Measurements from ENCODE around the gene P2RY14.
A peak's percentile ranks its signal among the peaks of the same experiment; 100 is the strongest.

Gene P2RY14

DNA sequence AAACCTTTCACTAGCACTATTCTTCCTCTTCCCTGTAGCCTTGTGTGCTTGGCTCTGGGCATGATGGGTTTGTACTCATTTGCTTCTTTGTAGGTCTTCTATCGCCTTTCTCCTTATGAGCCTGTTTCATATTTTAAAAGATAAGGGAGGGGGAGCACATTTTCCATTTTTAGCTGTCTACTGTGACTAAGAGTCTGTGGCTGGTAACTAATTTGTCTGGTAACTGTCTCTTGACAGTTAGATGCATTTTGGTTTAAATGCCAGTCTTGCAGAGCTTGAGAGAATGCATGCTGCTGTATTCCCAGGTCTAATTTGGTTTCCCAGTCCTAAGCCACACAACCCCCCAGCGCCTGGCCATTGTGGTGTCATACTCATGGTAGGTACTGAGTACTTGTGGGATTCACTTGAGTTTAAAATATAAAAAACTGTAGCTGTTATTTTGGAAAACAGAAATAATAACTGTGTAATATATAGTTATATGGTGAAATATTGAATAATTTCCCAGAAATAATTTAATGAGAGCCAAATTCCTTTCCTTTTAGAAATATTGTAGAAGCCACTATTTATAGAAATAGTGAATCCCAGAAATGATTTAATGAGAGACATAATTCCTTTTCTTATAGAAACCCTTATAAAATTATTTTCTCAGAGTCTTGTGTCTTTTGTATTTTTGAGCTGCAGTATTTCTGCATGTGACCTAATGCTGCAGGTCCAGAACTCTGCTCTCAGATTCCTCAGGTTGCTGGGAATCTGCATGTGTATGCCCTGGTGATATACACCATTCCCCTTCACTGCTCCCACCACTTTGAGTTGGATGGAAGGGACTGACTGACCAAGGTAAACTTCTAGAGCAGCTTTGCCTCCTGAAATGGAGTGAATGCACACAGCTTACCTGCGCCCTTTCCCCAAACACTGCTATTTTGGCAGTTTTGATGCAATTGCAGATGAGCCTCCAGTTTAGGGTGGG is 61.4 kb downstream of the P2RY14 start:
- DNase-seq (ENCODE audit: low spot score): peak; percentile 65

DNA sequence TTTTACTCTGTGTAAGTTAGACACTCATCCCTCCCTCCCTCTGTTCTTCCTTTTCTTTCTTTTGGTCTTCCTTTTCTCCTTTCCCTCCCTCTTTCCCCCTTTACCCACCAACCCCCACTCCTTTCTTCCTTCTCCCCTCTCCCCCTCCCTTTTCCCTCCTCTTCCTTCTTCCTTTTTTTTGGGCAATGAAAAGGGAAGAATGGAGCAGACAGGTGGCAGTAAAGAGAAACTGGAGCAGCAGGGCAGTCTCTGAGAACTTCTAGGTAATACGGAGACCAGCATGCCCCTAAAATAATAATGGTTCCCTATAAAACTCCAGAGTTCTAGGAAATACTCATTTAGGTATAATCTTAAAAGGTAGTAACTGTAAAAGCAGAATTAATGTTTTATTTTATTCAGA is 63.9 kb downstream of the P2RY14 start:
- DNase-seq (ENCODE audit: low spot score): no peak

DNA sequence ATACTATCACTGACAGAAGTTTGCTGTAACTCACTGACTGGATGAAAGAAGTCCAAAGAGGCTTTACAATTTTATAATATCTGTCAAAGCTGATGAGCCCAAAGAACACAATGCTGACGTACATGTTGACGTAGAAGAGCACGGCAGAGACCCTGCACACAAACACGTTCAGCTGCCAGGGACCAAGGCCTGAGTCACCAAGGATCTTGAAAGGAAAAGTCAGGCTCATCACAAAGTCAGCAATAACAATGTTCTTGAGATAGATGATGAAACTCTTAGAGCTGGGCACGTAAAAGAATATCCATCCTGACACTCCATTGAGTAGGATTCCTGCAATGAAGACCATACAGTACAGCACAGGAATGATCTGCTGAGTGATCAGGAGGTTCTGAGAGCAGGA is 64.5 kb downstream of the P2RY14 start:
- DNase-seq (ENCODE audit: low spot score): no peak

DNA sequence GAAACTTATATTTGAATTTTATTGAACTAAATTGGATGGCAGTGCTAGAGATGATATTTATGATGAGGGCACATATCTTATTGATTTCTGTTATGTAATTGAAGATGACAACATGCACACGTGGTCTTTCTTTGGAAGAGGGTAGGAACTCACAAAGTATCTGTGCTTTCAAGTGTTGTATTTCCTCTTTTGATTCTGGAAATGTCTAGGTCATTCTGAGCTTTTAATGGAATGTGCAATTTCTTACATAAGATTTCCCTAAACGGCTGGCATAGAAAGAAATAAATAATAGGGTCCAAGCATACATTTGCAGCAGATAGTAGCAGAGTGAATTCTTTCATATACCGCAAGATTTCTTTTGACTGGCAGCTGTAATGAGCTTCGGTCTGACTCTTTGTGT is 65.2 kb downstream of the P2RY14 start:
- DNase-seq (ENCODE audit: low spot score): no peak

DNA sequence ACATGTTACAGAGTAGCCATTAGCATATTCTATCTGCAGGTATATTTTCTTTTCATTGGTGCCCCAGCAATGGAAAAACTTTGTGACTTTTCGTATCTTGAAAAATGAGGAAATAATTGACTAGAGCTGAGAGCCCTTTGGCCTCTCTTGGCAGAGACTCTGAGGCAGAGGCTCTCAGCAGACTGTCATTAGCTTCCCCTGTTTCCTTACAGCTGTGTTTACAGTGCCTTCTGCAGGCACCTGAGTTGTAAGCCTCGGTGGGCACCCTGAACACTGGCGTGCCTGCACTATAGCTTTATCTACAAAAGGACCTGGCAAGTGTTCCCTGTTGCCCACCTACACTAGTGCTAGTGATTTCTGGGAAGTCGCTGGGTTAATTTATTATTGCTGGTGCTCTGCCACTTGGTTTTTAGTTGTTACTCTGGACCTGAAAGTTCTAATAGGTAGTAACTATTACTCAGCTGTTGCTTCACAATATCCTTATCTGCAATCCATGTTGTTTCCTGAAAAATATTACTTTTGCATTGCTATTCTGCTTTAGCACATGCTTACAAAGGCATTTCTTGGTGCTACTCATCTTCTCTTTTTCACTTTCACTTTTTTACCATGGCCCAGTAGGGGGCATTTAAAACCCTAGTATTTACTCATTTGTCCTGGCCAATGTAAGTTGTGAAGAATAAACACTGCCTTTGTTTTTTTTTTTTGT is 67.5 kb downstream of the P2RY14 start:
- no peak for DNase-seq (ENCODE audit: low spot score)

DNA sequence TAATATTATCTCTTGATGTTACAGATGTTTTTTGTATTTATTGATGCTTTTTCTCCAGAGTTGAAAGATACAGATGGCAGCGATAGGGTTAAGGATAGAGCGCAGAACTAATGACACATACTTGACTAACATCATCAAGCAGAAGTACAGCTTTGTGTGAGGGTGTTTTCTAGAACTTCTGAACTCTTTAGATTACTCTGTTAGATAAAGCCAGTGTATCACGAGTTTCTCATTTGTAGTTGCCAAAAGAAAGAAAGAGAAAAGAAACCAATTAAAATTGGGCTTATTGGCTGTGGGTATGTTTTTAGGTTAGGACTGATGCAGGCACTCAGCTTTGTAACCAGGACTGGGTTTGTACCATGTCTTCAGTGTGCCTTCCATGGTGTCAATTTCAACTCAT is 68.7 kb downstream of the P2RY14 start:
- DNase-seq (ENCODE audit: low spot score): no peak

DNA sequence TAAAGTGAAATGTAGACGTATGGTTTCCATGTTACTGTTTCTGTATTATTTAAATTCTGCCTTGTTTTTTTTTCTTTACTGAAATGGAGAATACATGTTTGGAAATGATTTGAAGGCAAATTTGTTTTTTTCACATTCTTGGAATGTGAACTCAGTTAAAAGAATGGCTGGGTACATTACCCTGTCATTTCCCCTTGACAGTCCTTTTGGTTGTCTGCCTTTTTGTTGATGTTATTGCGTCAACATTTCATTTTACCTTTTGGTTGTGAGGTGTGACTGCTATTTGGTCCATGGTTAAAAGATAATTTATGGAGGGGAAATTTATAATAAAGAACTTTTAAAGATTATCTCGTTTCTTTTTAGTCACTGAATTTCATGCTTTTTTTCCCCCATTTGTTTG is 72.1 kb downstream of the P2RY14 start:
- DNase-seq (ENCODE audit: low spot score): no peak

DNA sequence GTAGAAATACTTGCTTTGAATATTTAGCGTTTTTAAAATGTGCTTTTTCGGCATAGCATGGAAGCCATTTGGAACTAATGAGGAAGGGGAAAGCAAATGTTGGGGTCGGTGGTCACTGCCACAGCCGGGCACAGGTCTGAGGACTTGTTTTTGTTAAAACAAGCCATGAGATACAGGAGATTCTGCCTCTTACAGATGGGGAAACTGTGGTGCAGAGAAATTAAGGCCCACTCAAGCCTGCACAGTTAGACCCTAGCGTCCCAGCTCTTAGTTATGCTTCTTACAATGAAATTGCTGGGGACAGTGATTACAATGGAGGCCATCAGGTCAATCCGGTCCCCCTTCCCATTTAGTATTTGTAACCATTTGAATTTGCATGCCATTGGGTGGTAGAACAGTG is 72.9 kb downstream of the P2RY14 start:
- DNase-seq (ENCODE audit: low spot score): no peak

DNA sequence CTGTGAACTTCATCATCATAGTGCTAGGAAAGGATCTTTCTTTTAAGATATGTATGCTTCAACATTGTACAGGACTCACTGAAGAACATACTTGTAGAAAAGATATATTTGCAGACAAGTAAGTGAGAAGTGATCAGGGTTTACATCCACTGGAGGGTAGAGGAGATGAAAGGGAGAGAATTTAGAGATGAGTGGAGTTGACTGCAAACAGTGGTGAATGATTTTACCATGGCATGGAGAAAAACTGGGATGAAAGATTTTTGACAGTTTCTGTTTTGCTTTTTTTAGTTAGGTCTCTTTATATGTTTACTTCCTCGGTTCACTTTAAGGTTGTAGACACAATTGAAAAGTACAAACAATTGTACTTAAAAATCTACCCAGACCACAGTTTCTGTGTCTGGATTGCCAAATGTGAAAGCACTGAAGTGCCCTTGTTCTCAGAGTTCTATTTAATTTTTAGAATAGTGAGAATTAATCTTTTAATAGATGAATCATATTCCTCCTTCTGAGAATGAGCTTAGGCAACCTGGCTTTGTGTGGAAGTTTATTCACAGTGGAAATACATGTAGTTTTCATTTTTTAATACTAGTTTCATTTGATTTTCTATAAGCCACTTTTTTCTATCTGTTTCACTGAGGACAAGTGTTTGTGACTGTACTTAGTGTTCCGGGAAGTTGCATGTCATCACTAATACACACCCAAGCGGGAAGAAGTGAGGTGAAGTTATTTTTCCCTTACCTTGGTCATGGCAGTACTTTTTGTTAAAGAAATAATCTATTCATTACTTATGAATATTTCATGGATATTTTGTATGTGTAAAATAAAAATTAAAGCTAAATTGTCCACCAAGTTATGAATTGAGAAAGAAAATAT is 73.6 kb downstream of the P2RY14 start:
- no peak for DNase-seq (ENCODE audit: low spot score)

DNA sequence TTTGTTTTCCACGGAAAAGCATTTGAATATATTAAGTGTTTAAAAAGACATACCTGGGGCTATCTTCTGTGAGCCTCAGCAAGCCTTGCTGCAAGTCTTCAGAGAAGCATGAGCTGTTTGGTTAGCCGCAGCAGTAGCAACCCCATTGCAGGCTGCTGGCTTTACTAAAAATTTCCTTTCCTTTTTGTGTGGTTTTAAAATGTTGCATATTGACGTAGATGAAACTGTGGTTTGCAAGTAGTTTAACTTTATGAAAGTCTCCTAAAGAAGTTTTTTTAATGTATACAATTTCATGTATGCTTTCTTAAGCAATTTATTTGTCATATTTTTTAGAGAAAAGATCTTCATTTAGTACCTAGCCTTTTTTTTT is 75.3 kb downstream of the P2RY14 start, which contains the start of gene GPR171:
Gene GPR171, minus strand, starts transcription at position 166 of the 370 bp plus-strand sequence. CDS start 3,830 bp downstream, outside the sequence.
- DNase-seq (ENCODE audit: low spot score): no peak

DNA sequence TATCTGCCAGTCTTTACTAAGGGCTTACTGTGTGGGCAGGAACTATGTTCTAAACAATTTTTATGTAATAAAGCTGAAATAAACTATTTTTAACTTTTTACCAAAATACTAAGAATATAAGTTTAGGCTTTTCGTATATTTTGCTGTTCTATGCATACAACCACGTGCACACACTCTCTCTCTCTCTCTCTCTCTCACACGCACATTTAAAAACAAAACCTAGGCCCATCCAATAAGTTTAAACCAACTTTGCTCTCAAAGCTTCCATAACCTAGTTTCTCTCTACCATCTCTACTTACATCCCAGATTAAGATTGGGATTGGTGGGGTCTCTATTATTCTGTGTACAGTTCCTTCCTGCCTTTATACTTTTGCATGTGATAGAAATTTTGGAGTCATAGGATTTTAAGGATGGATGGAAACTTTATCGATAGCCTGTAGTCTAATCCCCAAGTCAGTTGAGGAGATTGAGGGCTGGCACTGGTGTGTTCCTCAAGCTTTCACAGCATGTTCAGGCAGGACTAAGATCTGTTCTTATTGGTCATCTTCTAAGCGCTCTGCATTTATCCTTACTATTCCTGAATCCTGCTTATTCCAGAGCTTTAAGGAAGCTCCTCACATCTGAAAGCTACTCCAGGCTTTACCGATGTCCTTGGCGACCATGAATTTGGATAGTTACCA is 77.2 kb downstream of the P2RY14 start:
- DNase-seq (ENCODE audit: low spot score): no peak

DNA sequence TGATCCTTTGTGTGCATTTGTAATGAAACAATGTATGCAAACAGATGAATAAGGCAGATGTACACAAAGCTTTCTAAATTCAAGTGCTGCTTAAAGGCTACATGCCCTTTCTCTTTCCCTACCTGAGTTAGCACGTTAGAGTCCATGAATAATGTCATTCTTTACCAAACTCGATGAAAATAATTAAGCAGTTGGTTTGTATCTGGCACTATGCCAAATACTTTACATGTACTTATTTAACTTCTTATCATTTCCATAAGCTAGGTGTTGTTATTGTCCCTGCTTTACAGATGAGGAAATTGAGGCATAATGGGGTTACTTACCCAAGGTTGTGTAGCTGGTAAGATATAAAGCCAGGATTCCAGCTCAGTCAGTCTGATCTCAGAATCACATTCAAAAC is 77.8 kb downstream of the P2RY14 start:
- DNase-seq (ENCODE audit: low spot score): no peak

DNA sequence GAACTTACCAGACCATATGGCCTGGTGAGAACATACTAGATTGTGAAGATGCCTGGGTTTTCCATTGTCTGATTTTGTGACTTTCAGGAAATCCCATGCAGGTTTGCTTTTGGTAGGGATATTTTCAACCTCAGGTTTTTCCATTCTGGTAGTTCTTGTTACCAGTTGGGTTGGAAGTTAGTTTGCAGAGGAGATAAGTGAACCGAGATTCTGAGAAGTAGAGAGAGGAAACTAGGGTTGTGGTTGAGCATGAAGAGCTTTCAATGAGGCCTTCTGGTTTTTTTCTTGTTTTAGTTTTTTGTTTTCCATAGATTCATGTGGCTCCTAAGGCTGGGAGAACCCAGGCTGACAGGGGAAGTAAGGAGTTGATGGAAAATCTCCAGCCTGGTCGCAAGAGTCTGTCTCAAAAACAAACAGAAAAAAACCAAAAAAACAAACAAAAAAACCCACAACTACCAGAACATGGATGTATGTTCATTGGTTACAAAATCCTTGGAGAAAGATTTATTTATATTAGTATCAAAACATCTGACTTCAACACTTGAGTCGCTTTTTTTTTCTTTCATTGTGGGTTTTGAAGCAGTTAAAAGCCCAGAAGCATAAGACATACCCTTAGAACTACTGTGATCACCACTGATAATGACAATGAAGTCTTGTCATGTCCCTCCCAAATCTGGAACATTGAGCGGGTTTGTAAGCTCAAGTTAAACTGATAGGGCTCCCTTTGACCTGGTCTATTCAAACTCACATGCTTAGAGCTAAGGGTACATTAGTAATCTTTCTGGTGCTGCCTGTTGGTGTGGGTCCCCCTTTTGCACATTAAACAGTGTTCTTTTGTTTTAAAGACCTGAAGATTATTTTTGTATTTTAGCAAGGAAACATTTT is 78.5 kb downstream of the P2RY14 start:
- DNase-seq (ENCODE audit: low spot score): no peak

DNA sequence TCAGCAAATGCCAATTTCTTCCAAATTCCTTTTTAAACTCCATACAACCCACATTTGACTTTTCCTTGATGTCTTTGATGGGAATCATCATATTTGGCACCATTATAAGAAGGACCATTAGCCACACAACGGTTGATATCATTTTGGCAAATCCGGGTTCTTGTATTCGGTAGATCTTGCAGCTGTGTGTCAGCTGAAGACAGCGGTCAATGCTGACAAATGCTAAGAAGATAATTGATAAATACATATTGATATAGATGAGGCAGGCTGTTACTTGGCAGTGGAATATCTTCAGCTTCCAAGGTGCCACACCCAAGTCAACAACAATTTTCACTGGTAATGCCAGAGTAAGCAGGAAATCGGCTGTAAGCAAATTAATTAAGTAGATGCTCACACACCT is 79.5 kb downstream of the P2RY14 start:
- no peak for DNase-seq (ENCODE audit: low spot score)

DNA sequence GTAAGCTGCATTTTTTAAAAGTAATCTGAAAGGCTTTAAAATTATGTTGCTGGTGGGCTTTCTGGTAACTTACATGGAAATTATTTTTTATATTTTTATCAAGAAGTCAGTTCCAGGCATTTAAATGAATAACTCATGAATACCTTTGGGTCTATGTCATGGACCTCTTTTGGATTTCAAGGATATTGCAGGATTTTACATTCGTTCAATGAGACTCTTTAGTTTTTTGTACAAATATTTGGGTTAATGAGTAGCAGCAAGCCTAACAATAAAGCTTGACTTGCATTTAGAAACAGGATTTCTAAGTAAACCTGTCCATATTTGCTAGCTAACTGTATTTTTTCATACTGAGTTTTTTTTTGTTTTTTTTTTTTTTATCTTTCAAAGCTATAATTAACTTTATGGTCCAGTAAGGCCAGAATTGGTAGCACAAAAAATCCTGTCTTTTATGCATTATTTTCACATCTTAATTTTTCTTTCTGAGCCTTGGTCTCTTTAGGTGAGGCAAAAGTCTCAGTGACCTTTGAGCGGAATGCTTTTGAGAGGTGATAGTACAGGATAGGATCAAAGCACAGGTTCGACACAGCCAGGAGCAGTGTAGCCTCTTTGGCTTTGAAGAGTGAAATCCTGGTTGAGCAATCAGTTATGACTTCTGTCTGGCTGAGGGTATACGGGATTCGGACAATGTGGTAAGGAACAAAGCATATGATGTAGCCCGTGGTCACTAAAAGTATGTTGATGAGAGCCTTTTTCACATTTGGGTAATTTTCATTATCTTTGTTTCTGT is 80.2 kb downstream of the P2RY14 start:
- DNase-seq (ENCODE audit: low spot score): no peak

DNA sequence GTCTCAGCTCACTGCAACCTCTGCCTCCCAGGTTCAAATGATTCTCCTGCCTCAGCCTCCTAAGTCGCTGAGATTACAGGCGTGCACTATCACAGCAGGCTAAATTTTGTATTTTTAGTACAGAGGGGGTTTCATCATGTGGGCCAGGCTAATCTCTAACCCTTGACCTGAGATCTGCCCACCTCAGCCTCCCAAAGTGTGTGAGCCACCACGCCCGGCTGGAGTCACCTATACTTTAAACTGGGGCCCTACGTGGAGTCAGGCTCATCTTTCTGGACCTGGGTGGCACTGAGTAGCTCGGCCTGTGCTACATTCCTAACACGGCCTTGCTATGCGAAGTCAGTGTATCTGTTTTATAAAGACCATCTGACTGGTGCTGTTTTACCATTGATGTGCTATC is 81.1 kb downstream of the P2RY14 start:
- no peak for DNase-seq (ENCODE audit: low spot score)

DNA sequence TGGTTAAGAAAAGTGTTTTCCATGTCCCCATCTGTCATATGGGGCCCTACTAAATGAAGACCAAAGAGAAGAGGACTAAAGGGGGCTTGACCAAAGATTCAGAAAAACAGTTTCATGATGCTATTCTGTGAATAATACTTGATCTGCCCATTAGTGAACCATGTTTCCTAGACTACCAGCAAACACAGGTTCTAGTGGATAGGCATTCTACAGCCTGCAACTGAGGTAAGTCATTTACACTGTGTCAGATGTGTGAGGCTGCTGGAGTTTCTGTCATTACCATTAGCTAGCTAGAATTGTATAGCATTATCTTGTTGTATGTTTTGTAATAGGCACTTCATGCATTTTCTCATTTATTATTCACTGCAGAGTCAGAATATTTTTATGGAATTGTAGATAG is 81.9 kb downstream of the P2RY14 start:
- no peak for DNase-seq (ENCODE audit: low spot score)

DNA sequence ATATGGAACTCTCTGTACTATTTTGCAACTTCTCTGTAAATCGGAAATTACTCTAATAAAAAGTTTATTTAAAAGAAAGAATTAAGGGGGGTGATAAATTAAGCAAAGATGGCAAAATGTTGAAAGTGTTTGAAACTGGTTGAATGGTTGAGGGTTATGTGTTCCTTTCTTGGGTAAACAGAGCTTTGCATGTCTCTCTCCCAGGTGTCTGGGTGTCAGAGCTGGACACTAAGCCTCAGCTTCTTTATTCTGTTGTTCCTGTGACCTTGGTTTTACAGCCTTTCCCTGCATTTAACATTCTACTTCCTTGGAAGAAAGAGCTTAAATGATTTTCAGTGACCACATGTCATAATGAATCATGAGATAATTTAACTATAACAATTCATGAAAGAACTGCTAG is 82.5 kb downstream of the P2RY14 start:
- DNase-seq (ENCODE audit: low spot score): no peak

DNA sequence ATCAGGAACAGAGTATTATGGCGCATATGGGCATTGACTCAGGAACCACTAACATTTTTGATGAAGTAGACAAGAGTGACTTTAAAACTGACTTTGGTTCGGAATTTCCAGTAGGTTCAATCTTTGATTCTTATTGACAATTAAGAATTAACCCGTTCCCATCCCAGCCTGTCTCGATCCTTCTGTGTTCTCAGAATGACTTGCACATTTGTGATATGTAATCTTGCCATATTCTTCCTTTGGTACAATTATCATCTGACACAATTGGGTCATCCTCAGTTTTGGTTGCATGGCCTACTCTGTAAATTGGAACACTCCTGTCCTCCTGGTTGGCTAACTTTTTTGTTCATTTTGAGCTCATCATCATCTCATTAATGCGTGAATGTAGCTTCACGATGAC is 85.8 kb downstream of the P2RY14 start:
- DNase-seq (ENCODE audit: low spot score): no peak

DNA sequence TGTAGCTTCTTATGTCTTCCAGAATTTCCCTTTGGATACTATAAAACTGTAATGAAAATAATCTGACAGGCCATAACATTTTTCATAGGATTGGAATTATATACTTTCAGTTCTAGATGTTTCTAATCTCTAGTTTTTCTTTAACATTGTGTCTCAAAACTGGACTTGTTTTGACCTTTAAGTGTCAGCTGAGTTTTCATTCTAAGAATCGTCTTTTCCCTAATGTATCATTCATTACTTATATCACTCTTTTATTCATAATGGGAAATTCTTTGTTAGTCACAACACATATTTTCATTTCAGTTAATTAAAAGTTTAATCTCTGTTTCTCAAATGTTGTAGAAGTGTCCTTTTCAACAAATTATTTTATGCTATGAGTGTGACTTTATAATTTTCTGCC is 87.2 kb downstream of the P2RY14 start:
- no peak for DNase-seq (ENCODE audit: low spot score)

Data from SK-N-DZ (cell line).